Measurements from ENCODE around the gene TMEM232. TPM values are rescaled to one million over a fixed set of nuclear protein-coding genes. Genes with fewer than 3 reads are reported as not detected.

TMEM232 gene
- total RNA-seq, 1 experiment from 2014 or later, result 1.6 TPM

DNA sequence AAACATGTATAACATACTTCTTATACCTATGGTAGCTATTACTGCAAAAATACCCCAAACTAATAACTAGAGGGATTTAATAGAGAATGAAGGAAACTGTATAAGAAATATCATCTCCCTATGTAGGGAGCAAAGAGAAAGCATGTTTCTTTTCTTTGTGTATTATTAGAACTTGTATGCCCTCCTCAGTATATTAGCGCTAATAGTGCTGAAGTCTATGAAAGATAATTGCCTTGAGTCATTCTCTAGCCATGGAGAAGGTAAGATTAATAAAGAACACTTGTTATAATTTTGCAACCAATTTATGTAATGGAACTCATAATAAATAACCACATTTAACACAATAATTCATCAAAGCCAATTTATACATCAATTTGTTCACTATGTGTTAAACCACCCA, 329.2 kb downstream of the TMEM232 start:
- Histone ChIP-seq H3K14ac (ENCODE audit: insufficient read depth, low read length) (no peak overlapping the region), H2AFZ (ENCODE audit: low read length) (no peak overlapping the region), H2BK15ac (ENCODE audit: low read depth, low read length) (no peak overlapping the region), H4K8ac (replicated peaks; ENCODE audit: insufficient read length, low read depth, low read length) (no peak overlapping the region), H2BK20ac (ENCODE audit: low read depth, low read length, poor library complexity, severe bottlenecking) (no peak overlapping the region), H3T11ph (ENCODE audit: low read length) (no peak overlapping the region), H3K23me2 (ENCODE audit: insufficient read length, low read depth, low read length, poor library complexity, severe bottlenecking) (no peaks in the 10 kb centered on the region), H4K91ac (ENCODE audit: insufficient read length, low read depth, low read length) (no peak overlapping the region), H2AK5ac (ENCODE audit: insufficient read length, low read length) (no peak overlapping the region), H3K4me2 (ENCODE audit: insufficient read depth, insufficient read length, low read length) (no peak overlapping the region), H2BK5ac (ENCODE audit: insufficient read length, low read length) (no peak overlapping the region), H3K79me1 (ENCODE audit: insufficient read depth, low read depth, low read length, poor library complexity, severe bottlenecking) (no peaks in the 10 kb centered on the region), H3K9ac (ENCODE audit: extremely low read depth, insufficient read length, low read length) (no peak overlapping the region), H3K23ac (ENCODE audit: insufficient read length, low read depth, low read length) (no peak overlapping the region), H2BK120ac (ENCODE audit: low read depth, low read length, poor library complexity, severe bottlenecking) (no peak overlapping the region), H3K79me2 (ENCODE audit: insufficient read depth, low read length) (no peaks in the 10 kb centered on the region), H2BK12ac (ENCODE audit: insufficient read length, low read depth, low read length) (no peak overlapping the region), H3K18ac (ENCODE audit: insufficient read length, low read depth, low read length) (no peak overlapping the region), H4K20me1 (ENCODE audit: control insufficient read depth, insufficient read depth, insufficient read length) (no peaks in the 10 kb centered on the region), H3K4me1 (ENCODE audit: insufficient read depth, low read length) (no peaks in the 10 kb centered on the region), H3K27ac (ENCODE audit: insufficient read length, low read depth, low read length) (no peak overlapping the region), H3K9me3 (ENCODE audit: control insufficient read depth, low read depth, low read length) (no peaks in the 10 kb centered on the region), H3K56ac (ENCODE audit: insufficient read length, low read depth, low read length) (no peak overlapping the region), H4K5ac (ENCODE audit: insufficient read length, low read depth, low read length) (no peak overlapping the region), H3K27me3 (ENCODE audit: insufficient read depth, low read length) (no peaks in the 10 kb centered on the region), H3K4ac (ENCODE audit: low read depth, low read length) (no peak overlapping the region)
- DNase-seq, result no peak
- H3K4me1 Mint-ChIP-seq, result peaks cover 0 to 6% of the 10 kb centered on the region in 2 experiments; a peak in 2 of 4 replicates
- H3K27me3 Mint-ChIP-seq (ENCODE audit: low read depth), result no peaks in the 10 kb centered on the region
- no peak overlapping the region for H3K27ac Mint-ChIP-seq
- H3K4me3 Mint-ChIP-seq, result no peak overlapping the region
- no peaks in the 10 kb centered on the region for H3K36me3 Mint-ChIP-seq (ENCODE audit: insufficient read depth in 1 of 3, low read depth in 3 of 3)
- TF ChIP-seq CTCF (conservative IDR thresholded peaks at IDR 0.05), result no peak
- WGBS (ENCODE audit: extremely low coverage, insufficient read length, low lambda C conversion rate), result no CpG with 5 or more reads among the region's 1 CpG
- no peaks in the 10 kb centered on the region for H3K9me3 Mint-ChIP-seq

Measured in H9 (cell line).